Glutamatergic neuron (in vitro differentiated cells): ENCODE results near the gene ETNPPL. TPM values are rescaled to one million over a fixed set of nuclear protein-coding genes. Genes with fewer than 3 reads are reported as not detected.

Experiments
- DNase-seq: peaks from one replicate; pipeline ENCODE4 v3.0.0; 2022
- H3K27ac Mint-ChIP-seq: one replicate; pipeline ENCODE4 v1.8.0; 2020; ENCODE audit warnings: mild to moderate bottlenecking, mixed read lengths, inconsistent platforms; ENCODE audit not compliant: unreplicated experiment
- H3K27me3 Mint-ChIP-seq: one replicate; pipeline ENCODE4 v1.8.0; 2020; ENCODE audit warnings: mild to moderate bottlenecking, moderate library complexity, mixed read lengths, inconsistent platforms; ENCODE audit not compliant: unreplicated experiment
- H3K36me3 Mint-ChIP-seq: one replicate; pipeline ENCODE4 v1.8.0; 2020; ENCODE audit warnings: mild to moderate bottlenecking, mixed read lengths, inconsistent platforms; ENCODE audit not compliant: unreplicated experiment
- H3K4me1 Mint-ChIP-seq: one replicate; pipeline ENCODE4 v1.8.0; 2020; ENCODE audit warnings: mild to moderate bottlenecking, low read depth, mixed read lengths, inconsistent platforms; ENCODE audit not compliant: unreplicated experiment
- H3K4me3 Mint-ChIP-seq: one replicate; pipeline ENCODE4 v1.8.0; 2020; ENCODE audit warnings: mild to moderate bottlenecking, mixed read lengths, inconsistent platforms; ENCODE audit not compliant: unreplicated experiment
- H3K9me3 Mint-ChIP-seq: one replicate; pipeline ENCODE4 v1.8.0; 2020; ENCODE audit warnings: mild to moderate bottlenecking, moderate library complexity, mixed read lengths, inconsistent platforms; ENCODE audit not compliant: unreplicated experiment
- total RNA-seq: library from RNA; stranded (reverse); fragmentation: NEBNext Ultra II Directional; extraction: Animal tissue kit (Norgen Biotek cat#: 25700); gene quantifications from one replicate; pipeline ENCODE4 v1.2.1, GENCODE V29; 2021; ENCODE audit not compliant: unreplicated experiment
- TF ChIP-seq, protein P1 (sequence below): fragments of 200-600 bp; sonication (generic); IDR thresholded peaks from one replicate; pipeline ENCODE4 v1.5.0; 2021; ENCODE audit not compliant: partially characterized antibody, unreplicated experiment

ETNPPL gene
- total RNA-seq, 1 donor from 2014 or later, result not detected

GRCh38 chr4:108695062-108695461, 67.8 kb downstream of the ETNPPL start:
- no peak for DNase-seq
- no peak overlapping the region for H3K4me3 Mint-ChIP-seq
- no peaks in the 10 kb centered on the region for H3K27me3 Mint-ChIP-seq
- H3K27ac Mint-ChIP-seq, result no peak overlapping the region
- peaks cover 9% of the 10 kb centered on the region for H3K4me1 Mint-ChIP-seq
- H3K36me3 Mint-ChIP-seq, result no peaks in the 10 kb centered on the region
- TF ChIP-seq, protein P1, sequence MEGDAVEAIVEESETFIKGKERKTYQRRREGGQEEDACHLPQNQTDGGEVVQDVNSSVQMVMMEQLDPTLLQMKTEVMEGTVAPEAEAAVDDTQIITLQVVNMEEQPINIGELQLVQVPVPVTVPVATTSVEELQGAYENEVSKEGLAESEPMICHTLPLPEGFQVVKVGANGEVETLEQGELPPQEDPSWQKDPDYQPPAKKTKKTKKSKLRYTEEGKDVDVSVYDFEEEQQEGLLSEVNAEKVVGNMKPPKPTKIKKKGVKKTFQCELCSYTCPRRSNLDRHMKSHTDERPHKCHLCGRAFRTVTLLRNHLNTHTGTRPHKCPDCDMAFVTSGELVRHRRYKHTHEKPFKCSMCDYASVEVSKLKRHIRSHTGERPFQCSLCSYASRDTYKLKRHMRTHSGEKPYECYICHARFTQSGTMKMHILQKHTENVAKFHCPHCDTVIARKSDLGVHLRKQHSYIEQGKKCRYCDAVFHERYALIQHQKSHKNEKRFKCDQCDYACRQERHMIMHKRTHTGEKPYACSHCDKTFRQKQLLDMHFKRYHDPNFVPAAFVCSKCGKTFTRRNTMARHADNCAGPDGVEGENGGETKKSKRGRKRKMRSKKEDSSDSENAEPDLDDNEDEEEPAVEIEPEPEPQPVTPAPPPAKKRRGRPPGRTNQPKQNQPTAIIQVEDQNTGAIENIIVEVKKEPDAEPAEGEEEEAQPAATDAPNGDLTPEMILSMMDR, result no peak
- no peaks in the 10 kb centered on the region for H3K9me3 Mint-ChIP-seq

- no peaks in the 10 kb centered on the region for H3K36me3 Mint-ChIP-seq
- TF ChIP-seq, protein P1, result no peak
- no peak overlapping the region for H3K27ac Mint-ChIP-seq
- DNase-seq, result no peak
- no peaks in the 10 kb centered on the region for H3K9me3 Mint-ChIP-seq
- no peak overlapping the region for H3K4me3 Mint-ChIP-seq
- peaks cover 9% of the 10 kb centered on the region for H3K4me1 Mint-ChIP-seq
- no peaks in the 10 kb centered on the region for H3K27me3 Mint-ChIP-seq
These were observed 68.4 kb downstream of the ETNPPL start for GRCh38 chr4:108694423-108694822.

DNA sequence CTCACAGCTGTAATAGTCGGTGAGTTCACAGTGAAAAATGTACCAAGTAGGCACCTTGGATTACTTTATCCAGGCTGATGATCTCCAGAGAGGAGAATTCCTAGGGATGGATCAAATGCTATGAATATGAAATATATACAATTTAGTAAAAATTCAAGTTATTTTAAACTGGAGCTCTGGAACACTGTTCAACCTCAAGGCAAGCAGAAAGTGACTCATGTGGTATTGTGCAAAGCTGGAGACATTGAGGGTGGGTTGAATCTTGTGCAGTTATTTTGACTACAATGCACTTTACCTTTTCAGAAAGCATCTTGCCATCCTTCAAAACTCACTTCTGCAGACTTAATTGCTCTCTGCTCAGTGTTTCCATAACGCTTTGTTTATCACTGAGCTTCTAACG, 69.0 kb downstream of the ETNPPL start:
- Mint-ChIP-seq H3K9me3 (no peaks in the 10 kb centered on the region), H3K27me3 (no peaks in the 10 kb centered on the region), H3K4me1 (peaks cover 5% of the 10 kb centered on the region), H3K36me3 (no peaks in the 10 kb centered on the region), H3K4me3 (no peak overlapping the region), H3K27ac (no peak overlapping the region)
- TF ChIP-seq, protein P1, result no peak
- DNase-seq, result no peak

GRCh38 chr4:108693211-108693610, 69.6 kb downstream of the ETNPPL start:
- H3K36me3 Mint-ChIP-seq, result no peaks in the 10 kb centered on the region
- H3K4me3 Mint-ChIP-seq, result no peak overlapping the region
- H3K27me3 Mint-ChIP-seq, result no peaks in the 10 kb centered on the region
- H3K4me1 Mint-ChIP-seq, result no peaks in the 10 kb centered on the region
- TF ChIP-seq, protein P1, result no peak
- H3K27ac Mint-ChIP-seq, result no peak overlapping the region
- H3K9me3 Mint-ChIP-seq, result no peaks in the 10 kb centered on the region
- DNase-seq, result no peak

Other genes starting within 250 kb of the ETNPPL start
- 724 TPM for gene RPL34, start 142.5 kb downstream of the ETNPPL start, total RNA-seq
- 42.8 TPM for gene OSTC, start 112.5 kb downstream of the ETNPPL start, total RNA-seq